A549 treated with CORT108297 at 1 μM for 4 hours (cell line): ENCODE data around the gene NALF2. TPM values are rescaled to one million over a fixed set of nuclear protein-coding genes. Genes with fewer than 3 reads are reported as not detected.

Experiments used
- total RNA-seq: library from RNA; stranded (reverse); fragments of 200-300 nt; extraction: Qiagen RNA extraction; gene quantifications from 5 replicates; pipeline ENCODE4 v1.2.3, GENCODE V29; 2022

NALF2 gene
- 5.1 to 6.3 TPM (median 5.7 TPM) in 5 replicates for total RNA-seq

DNA sequence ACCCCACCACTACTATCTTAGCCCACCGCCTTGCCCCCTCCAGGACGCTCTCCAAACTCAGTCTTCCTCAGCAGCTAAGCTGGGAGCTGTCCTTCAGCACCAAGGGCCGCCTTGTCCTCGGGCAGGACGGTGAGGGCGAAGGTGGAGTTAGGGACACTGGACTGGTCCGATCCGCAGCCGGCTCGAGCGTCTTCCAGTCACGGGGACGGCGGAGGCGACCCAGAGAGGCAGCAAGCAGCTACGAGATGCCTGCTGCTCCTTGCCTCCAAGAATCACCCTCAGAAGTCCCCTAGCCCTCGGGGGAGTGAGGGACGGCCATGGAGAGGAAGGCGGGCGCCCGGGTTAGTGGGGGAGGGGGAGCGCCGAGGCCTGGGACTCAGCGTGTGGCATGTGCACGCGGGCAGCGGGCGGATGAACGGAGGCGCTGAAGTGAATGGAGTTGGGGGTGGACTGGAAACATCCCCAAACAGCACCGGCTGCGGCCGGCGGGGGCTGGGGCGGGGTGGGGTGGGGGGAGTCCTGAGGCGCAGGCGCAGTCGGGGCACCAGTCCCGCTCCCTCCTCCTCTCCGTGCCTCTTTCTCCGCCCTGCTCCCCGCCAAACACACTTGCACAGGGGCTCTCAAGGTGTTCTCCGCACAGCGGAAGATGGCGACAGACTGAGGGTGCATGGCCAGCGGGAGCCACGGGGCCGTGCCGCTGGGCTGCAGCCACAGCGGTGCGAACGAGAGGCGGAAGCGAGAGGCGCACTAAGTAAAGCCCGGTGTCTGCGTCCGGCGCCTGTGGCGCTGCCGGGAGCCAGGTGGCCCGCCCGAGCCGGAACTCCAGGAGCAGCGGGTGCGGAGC, at the start of gene NALF2:
NALF2 (plus strand) TSS at position 545 of the 844 bp plus-strand sequence. CDS start 957 bp downstream, outside the sequence.

Other genes starting within 250 kb of the NALF2 start
- 0.36 to 0.73 TPM (median 0.55 TPM) in 5 replicates for gene EDA, start 111.8 kb downstream of the NALF2 start, total RNA-seq